ENCODE data around the gene ABI3BP. TPM values are rescaled to one million over a fixed set of nuclear protein-coding genes. Genes with fewer than 3 reads are reported as not detected.

The ABI3BP gene
- total and polyA plus RNA-seq, 10 of the 15 experiments (the other 5 are each of a cell fraction or from before 2014, with no cell fraction given), result 0.03 to 0.42 (median 0.11) TPM; not detected in 4

GRCh38 chr3:100756441-100756840 is 236.8 kb downstream of the ABI3BP start:
- POLR2A ChIA-PET, result interaction anchor here (0.6 kb wide), 1 partner anchor 11 kb away, joined by 4 read pairs; no protein-coding TSS in a partner anchor
- no peak overlapping the region for H3K27ac ChIP-seq (ENCODE audit: control insufficient read depth, insufficient read depth)
- DNase-seq (ENCODE audit: low read depth, low spot score), result no peak
- no peak overlapping the region for H3K9ac ChIP-seq (ENCODE audit: control insufficient read depth, insufficient read depth, low read length)
- H4K20me1 ChIP-seq (ENCODE audit: control insufficient read depth, insufficient read depth), result no peaks in the 10 kb centered on the region
- H3K79me2 ChIP-seq (ENCODE audit: control insufficient read depth, insufficient read depth, low read length), result no peaks in the 10 kb centered on the region
- H3K4me2 ChIP-seq (ENCODE audit: control insufficient read depth, insufficient read depth), result no peak overlapping the region
- no peak overlapping the region for H3K4me3 ChIP-seq
- 65% methylated on average over 2 of the region's 2 CpGs for WGBS (ENCODE audit: insufficient coverage, insufficient replicate concordance, low lambda C conversion rate, missing lambda C conversion rate)
- no peak for ATAC-seq
- RAD21 ChIA-PET (ENCODE audit: unreplicated experiment), result no interaction called here
- no peak for FAIRE-seq
- SMC1A ChIA-PET (ENCODE audit: uncharacterized antibody, unreplicated experiment), result interaction anchor here (1.7 kb wide), 1 partner anchor 13 kb away, joined by 4 read pairs; no protein-coding TSS in a partner anchor
- H3K9me3 ChIP-seq (replicated peaks; ENCODE audit: control insufficient read depth, insufficient read depth, low read length), result no peaks in the 10 kb centered on the region
- no peaks in the 10 kb centered on the region for H3K4me1 ChIP-seq (ENCODE audit: control insufficient read depth, insufficient read depth, low read length)
- BruUV-seq (replicated peaks), result no TSS peak
- intact Hi-C loops (cut with micrococcal nuclease; ENCODE audit: unreplicated experiment), result no loop called here
- TF ChIP-seq GATAD2B (conservative IDR thresholded peaks at IDR 0.05; ENCODE audit: low read depth) (no peak), ZNF24 (IDR thresholded peaks at IDR 0.05) (no peak), NFXL1 (IDR thresholded peaks at IDR 0.05; ENCODE audit: borderline replicate concordance) (no peak), EP300 (IDR thresholded peaks at IDR 0.05; ENCODE audit: borderline replicate concordance in 1 of 2, control insufficient read depth in 1 of 2, low read depth in 2 of 2, low read length in 2 of 2) (no peak), NFYA (IDR thresholded peaks at IDR 0.05; ENCODE audit: borderline replicate concordance, low read depth, low read length) (no peak), SKIL (IDR thresholded peaks at IDR 0.05; ENCODE audit: low read depth, poor library complexity, severe bottlenecking) (no peak), SUZ12 (IDR thresholded peaks at IDR 0.05; ENCODE audit: unreplicated experiment) (no peak), KDM1A (IDR thresholded peaks at IDR 0.05; ENCODE audit: borderline replicate concordance) (no peak), SRF (IDR thresholded peaks at IDR 0.05; ENCODE audit: low read depth in 2 of 2, low read length in 2 of 2) (no peak)
- H3K36me3 ChIP-seq (ENCODE audit: control insufficient read depth in 2 of 2, insufficient read depth in 2 of 2, low read length in 1 of 2), result peaks cover 0 to 14% of the 10 kb centered on the region in 2 experiments; a peak in 2 of 4 replicates
- H2AFZ ChIP-seq (ENCODE audit: control insufficient read depth, low read depth, low read length), result no peak overlapping the region
- CTCF ChIA-PET, result no interaction called here
- no peaks in the 10 kb centered on the region for H3K27me3 ChIP-seq (replicated peaks in 1 of 2; ENCODE audit: control insufficient read depth in 2 of 2, insufficient read depth in 2 of 2, low read length in 1 of 2)
- in situ Hi-C loops (cut with MboI), result no loop called here
